Hypothalamus (tissue), 51 donors: ENCODE data around the gene MGAT3.
"Not testable (repeated sequence)": the region's sequence is repeated elsewhere in the genome, so short reads cannot be mapped to it uniquely, and the experiment has no call there.

Experiments used
- DNase-seq, 51 donors: peaks; one replicate each; lab custom pipeline; 2025; lab: John Stamatoyannopoulos, UW

The MGAT3 gene

GRCh38 chr22:39456522-39457197, at the start of gene MGAT3:
Gene MGAT3, plus strand, starts transcription at chr22:39457012. Its CDS starts 30,336 bp downstream, at chr22:39487348.
- DNase-seq, result peak in 5 of 51 donors; percentile 32 to 59 (median 42)

GRCh38 chr22:39408173-39408572, 48.6 kb upstream of the MGAT3 start:
- no peak for DNase-seq

- no peak for DNase-seq
These were observed 48.0 kb upstream of the MGAT3 start for GRCh38 chr22:39408807-39409206.

GRCh38 chr22:39409516-39410029, 47.2 kb upstream of the MGAT3 start:
- DNase-seq, result peak in 1 of 51 donors; percentile 10

- DNase-seq, result no peak
These were observed 46.5 kb upstream of the MGAT3 start for GRCh38 chr22:39410264-39410663.

GRCh38 chr22:39411828-39412365, 44.9 kb upstream of the MGAT3 start:
- not testable (repeated sequence) for DNase-seq

GRCh38 chr22:39413204-39413603, 43.6 kb upstream of the MGAT3 start:
- DNase-seq, result not testable (repeated sequence)

- DNase-seq, result no peak
These were observed 42.4 kb upstream of the MGAT3 start for GRCh38 chr22:39414377-39414776.

- peak in 22 of 51 donors; percentile 12 to 65 (median 44) for DNase-seq
These were observed 41.9 kb upstream of the MGAT3 start for GRCh38 chr22:39414886-39415285.

GRCh38 chr22:39415506-39415905, 41.3 kb upstream of the MGAT3 start:
- DNase-seq, result no peak

GRCh38 chr22:39416319-39416718, 40.5 kb upstream of the MGAT3 start:
- no peak for DNase-seq

GRCh38 chr22:39417641-39418040, 39.2 kb upstream of the MGAT3 start:
- no peak for DNase-seq

GRCh38 chr22:39418696-39419095, 38.1 kb upstream of the MGAT3 start:
- DNase-seq, result no peak

- no peak for DNase-seq
These were observed 37.7 kb upstream of the MGAT3 start for GRCh38 chr22:39419096-39419495.

- no peak for DNase-seq
These were observed 36.9 kb upstream of the MGAT3 start for GRCh38 chr22:39419911-39420310.

- no peak for DNase-seq
These were observed 35.1 kb upstream of the MGAT3 start for GRCh38 chr22:39421691-39422090.

GRCh38 chr22:39422101-39422500, 34.7 kb upstream of the MGAT3 start:
- no peak for DNase-seq

GRCh38 chr22:39422721-39423120, 34.1 kb upstream of the MGAT3 start:
- DNase-seq, result no peak

- DNase-seq, result no peak
These were observed 32.8 kb upstream of the MGAT3 start for GRCh38 chr22:39423976-39424375.

- no peak for DNase-seq
These were observed 30.3 kb upstream of the MGAT3 start for GRCh38 chr22:39426380-39427043.

GRCh38 chr22:39427751-39428596, 28.8 kb upstream of the MGAT3 start:
- DNase-seq, result no peak
